ENCODE measurements around the gene CRIP1. TPM values are rescaled to one million over a fixed set of nuclear protein-coding genes. Genes with fewer than 3 reads are reported as not detected.

CRIP1 gene
- total and polyA plus RNA-seq, 8 donors = 71.5 to 281 (median 112) TPM

DNA sequence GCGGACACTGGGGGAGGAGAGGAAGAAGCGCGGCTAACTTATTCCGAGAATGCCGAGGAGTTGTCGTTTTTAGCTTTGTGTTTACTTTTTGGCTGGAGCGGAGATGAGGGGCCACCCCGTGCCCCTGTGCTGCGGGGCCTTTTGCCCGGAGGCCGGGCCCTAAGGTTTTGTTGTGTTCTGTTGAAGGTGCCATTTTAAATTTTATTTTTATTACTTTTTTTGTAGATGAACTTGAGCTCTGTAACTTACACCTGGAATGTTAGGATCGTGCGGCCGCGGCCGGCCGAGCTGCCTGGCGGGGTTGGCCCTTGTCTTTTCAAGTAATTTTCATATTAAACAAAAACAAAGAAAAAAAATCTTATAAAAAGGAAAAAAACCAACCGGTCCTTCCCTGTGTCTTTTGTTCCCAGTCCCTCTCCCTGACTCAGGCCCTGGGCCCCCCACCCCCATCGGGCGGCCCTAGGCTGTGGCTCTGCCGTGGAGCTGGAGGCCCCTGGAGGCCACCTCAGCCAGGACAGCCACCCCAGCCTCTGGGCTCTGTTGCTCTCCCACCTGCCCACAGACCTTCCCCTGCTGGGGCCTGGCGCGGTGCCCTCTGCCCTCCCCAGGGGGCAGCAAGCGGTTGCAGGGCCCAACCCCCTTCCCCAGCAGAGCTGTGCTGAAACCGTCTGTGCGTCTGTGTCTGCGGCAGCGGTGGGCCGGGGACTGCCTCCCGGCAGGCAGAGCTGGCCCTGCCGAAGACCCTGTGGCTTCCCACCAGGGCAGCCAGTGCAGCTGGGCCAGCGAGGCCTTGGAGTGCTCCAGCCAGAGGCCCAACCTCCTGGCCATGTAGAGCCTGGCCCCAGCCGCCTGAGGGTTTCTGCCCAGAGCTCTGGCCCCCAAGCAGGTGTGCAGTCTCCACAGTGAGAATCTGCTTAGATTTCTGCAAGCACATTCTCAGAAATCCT, 16.1 kb upstream of the CRIP1 start:
- peaks cover 31 to 54% of the 10 kb centered on the region in 2 donors for H3K4me1 ChIP-seq
- peak overlapping the region in 1 of 2 donors; percentile 28 for H3K27ac ChIP-seq
- H3K4me3 ChIP-seq = no peak overlapping the region
- intact Hi-C loops (cut with DNase I) = no loop called here
- H3K36me3 ChIP-seq = peaks cover 0 to 52% of the 10 kb centered on the region in 2 donors
- DNase-seq = no peak
- no peak for ATAC-seq
- TF ChIP-seq, protein P1, sequence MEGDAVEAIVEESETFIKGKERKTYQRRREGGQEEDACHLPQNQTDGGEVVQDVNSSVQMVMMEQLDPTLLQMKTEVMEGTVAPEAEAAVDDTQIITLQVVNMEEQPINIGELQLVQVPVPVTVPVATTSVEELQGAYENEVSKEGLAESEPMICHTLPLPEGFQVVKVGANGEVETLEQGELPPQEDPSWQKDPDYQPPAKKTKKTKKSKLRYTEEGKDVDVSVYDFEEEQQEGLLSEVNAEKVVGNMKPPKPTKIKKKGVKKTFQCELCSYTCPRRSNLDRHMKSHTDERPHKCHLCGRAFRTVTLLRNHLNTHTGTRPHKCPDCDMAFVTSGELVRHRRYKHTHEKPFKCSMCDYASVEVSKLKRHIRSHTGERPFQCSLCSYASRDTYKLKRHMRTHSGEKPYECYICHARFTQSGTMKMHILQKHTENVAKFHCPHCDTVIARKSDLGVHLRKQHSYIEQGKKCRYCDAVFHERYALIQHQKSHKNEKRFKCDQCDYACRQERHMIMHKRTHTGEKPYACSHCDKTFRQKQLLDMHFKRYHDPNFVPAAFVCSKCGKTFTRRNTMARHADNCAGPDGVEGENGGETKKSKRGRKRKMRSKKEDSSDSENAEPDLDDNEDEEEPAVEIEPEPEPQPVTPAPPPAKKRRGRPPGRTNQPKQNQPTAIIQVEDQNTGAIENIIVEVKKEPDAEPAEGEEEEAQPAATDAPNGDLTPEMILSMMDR (IDR thresholded peaks at IDR 0.05) = no peak
- H3K27me3 ChIP-seq = peaks cover 0 to 31% of the 10 kb centered on the region in 2 donors
- no peaks in the 10 kb centered on the region for H3K9me3 ChIP-seq

DNA sequence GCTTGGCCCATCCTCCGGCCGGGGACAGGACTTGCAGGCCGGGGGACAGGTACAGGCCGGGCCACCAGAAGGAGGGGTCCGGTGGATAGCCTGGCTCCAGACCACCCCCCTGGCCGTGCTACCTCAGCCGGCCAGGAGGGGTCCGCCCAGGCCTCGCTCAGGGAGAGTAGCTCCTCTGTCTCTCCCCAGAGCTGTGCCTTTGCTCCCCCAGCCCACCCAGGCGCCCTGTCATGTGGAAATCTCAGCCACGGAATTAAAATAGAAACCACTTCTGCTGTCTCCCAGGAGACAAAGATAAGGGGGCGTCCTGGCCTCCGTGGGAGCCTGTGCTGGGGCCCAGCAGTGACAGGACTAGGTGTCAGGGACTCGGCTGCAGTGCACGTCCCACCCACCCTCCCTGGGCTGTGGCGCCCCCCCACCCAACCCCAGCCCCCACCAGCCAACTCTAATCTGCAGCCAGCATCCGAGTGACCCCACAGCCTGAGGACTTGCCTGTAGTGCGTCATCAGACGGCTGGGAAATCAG, 15.3 kb upstream of the CRIP1 start:
- Histone ChIP-seq H3K4me3 (no peak overlapping the region), H3K27ac (peak overlapping the region in 1 of 2 donors; percentile 92), H3K36me3 (peaks cover 0 to 45% of the 10 kb centered on the region in 2 donors), H3K4me1 (peaks cover 32 to 54% of the 10 kb centered on the region in 2 donors), H3K27me3 (peaks cover 0 to 38% of the 10 kb centered on the region in 2 donors), H3K9me3 (no peaks in the 10 kb centered on the region)
- intact Hi-C loops (cut with DNase I) = no loop called here
- TF ChIP-seq, protein P1 (IDR thresholded peaks at IDR 0.05) = no peak
- peak in 1 of 4 donors; percentile 88 for DNase-seq
- ATAC-seq = no peak

DNA sequence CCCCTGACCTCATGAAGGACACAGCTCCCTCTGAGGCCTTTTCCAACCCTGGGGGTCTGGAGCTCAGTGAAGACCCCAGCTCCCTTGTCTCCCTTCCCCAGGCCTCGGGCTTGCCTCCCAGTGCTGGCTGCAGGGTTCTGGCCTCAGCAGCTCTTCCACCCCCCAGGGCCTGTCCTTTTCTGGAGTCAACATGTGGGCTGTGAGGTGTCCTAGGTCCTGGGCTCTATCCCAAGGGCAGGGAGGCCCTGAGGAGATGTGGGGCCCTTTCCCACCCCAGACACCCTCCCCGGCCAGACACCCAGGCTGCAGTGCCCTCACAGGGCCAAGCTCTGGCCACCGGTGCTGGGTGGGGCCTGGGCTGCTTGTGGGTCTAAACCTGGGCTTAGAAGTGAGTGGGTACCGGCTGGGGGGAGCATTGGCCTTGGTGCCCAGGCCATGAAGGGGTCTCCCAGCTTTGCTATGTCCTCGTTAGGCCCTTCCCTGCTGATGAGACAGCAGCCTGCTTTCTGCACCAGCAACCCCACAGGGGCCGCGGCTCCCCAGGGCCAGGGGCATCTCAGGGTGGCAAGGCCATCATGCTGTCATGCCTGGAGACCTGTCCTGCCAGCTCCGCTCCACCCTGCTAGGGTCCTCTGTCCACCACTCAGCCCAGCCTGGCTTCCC, 14.7 kb upstream of the CRIP1 start:
- H3K36me3 ChIP-seq = peaks cover 0 to 39% of the 10 kb centered on the region in 2 donors
- intact Hi-C loops (cut with DNase I) = no loop called here
- no peak overlapping the region for H3K4me3 ChIP-seq
- H3K4me1 ChIP-seq = peaks cover 37 to 58% of the 10 kb centered on the region in 2 donors
- H3K27me3 ChIP-seq = peaks cover 0 to 44% of the 10 kb centered on the region in 2 donors
- DNase-seq (no peak), ATAC-seq (no peak)
- H3K27ac ChIP-seq = peak overlapping the region; percentile 84 to 92
- TF ChIP-seq, protein P1 (IDR thresholded peaks at IDR 0.05) = no peak
- H3K9me3 ChIP-seq = no peaks in the 10 kb centered on the region

DNA sequence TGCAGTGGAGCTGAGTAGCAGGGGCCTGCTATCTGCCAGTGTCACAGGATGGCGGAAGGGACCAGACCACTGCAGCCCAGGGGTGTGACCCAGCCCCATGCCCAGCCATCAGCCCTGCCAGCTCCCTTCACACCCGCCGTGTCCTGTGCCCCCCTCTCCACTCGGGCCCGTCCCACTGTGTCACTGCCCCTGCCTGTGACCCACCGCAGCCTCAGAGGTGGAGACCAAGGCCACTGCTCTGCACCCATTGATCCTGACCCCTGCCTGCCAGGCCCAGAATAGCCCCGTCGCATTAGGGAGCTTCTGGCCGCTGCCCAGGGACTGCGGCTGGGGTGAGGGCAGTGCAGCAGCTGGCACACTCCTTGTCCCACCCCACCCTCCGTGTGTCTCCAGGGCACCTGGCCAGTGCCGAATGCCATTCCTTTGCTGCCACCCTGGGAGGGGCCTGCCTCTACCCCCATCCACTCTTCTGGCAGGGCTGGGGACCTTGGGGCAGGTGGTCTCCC, 14.1 kb upstream of the CRIP1 start:
- DNase-seq (peak in 1 of 4 donors; percentile 74), ATAC-seq (peak; percentile 14)
- Histone ChIP-seq H3K27ac (peak overlapping the region; percentile 84 to 92), H3K27me3 (peaks cover 0 to 49% of the 10 kb centered on the region in 2 donors), H3K36me3 (peaks cover 0 to 33% of the 10 kb centered on the region in 2 donors), H3K4me3 (no peak overlapping the region), H3K4me1 (peaks cover 41 to 62% of the 10 kb centered on the region in 2 donors), H3K9me3 (no peaks in the 10 kb centered on the region)
- intact Hi-C loops (cut with DNase I) = no loop called here
- TF ChIP-seq, protein P1 (IDR thresholded peaks at IDR 0.05) = no peak

All from left lung (tissue), 10 donors.